Raji (cell line): Measurements from ENCODE around the gene HNRNPUL2.

ENCODE experiments used
- POLR2A ChIP-seq: IDR thresholded peaks from 2 replicates; pipeline ENCODE4 v1.6.1; 2011; ENCODE audit warnings: low read depth, low read length, control low read depth; ENCODE audit not compliant: insufficient read depth

HNRNPUL2 gene

DNA sequence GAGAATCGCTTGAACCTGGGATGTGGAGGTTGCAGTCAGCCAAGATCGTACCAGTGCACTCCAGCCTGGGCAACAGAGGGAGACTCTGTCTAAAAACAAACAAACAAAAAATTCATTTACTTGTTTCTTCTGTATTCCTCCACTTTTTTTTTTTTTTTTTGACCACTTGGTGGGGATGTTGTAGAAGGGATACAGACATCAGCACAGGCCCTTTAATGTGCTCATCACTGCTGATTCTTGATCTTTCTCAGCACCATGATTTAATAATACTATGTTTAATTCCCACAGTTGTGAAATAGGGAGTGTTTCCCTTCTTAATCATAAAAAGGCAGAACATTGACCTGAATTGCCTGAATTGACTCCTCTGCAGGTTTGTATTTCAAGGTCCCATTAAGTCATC lies 5.6 kb upstream of the HNRNPUL2 start:
- no peak for TF ChIP-seq POLR2A

DNA sequence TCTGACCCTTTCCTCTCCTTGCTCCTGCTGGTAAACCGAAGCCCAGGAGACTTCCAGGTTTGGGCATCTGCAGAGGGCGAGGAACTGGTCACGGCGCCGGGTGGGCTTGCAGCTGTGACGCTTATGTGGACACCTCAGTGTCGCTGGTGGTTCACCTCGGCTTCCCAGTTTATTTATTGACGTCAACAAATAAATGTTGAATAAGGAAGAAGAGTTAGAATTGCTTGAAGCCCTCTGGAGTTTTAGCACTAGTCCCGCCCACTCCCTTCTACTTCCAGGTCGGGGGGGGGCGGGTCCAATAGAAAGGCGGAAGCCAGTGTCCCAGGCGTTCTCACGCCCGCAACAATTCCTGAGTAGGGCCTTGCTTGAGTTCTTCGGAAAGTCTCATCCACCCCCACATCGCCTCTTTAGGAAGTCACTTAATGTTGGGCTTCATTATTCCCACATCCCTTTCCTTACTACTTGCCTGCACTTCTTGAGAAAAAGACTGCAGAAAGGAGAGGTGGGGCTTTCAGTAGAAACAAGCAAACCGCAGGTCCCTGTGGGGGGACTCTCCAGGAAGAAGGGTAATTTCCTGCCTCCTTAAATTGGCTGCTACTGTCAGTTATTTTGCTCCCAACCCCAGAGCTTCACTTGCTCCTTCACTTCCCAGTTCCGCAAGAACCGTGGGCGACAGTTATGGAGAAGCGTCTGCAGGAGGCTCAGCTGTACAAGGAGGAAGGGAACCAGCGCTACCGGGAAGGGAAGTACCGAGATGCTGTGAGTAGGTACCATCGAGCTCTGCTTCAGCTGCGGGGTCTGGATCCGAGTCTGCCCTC lies 1.1 kb upstream of the HNRNPUL2 start, which contains the start of gene TTC9C:
Gene TTC9C (plus strand): TSS at position 316 of the 818 bp plus-strand sequence. CDS start 363 bp downstream, at position 679.
- TF ChIP-seq POLR2A = peak; percentile 83

DNA sequence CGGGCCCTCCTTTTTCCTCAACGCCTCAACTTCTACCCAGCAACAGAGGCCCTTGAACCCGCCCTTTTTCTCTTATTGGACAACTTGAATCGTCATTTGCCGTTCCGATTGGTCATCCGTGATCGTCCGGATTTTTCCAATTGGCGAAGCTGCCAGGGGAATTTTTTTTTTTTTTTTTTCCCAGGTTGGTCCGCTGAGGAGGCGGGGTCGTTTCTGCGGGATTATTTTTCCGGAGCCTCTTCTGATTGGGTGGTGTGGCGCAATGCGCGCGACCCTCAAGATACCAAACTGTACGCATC lies 564 bp upstream of the HNRNPUL2 start:
- no peak for TF ChIP-seq POLR2A

DNA sequence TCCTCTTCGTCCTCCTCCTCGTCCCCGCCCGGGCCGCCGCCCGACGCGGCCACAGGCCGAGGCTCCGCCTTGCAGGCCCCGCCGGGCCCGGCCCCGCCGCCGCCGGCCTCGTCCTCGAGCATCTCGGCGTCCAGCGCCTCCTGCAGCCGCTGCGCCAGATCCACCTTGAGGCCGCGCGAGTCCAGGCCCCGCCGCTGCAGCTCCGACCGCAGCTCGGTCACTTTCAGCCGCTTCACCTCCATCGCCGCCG lies 417 bp downstream of the HNRNPUL2 start:
- no peak for TF ChIP-seq POLR2A

DNA sequence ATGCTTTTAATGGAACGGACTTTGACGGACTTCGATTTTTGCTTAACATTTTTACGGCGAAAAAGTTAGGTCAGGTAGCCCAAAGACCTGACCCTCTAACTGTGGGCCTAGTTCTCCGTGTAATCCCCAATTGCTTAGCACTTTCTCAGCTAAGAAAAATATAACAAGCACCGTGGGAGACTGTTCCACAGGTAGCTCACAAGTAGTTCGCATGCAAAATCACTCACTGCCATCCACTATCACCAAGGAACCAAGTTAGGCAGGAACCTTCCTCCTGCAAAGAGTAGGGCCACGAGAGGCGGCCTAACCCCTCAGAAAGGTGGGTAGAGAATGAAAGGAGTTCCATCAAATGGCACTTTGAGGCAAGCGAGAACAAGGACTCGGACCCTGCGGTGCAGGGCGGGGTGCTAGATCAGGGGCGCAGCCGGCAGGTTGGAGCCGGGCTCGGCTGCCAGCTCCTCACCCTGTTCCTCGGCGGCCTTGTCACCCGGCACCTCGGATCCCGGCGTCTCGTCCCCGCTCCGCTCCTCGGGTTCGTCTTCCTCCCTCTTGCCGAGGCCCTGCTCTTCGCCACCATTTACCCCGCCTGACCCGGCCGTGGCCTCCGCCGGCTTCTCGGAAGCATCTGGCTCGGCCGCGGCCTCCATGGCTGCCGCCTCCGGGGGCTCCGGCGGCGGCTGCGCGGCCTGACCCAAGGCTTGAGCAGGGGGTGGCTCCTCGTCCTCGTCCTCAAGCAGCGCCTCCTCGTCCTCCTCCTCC lies 922 bp downstream of the HNRNPUL2 start:
- no peak for TF ChIP-seq POLR2A

DNA sequence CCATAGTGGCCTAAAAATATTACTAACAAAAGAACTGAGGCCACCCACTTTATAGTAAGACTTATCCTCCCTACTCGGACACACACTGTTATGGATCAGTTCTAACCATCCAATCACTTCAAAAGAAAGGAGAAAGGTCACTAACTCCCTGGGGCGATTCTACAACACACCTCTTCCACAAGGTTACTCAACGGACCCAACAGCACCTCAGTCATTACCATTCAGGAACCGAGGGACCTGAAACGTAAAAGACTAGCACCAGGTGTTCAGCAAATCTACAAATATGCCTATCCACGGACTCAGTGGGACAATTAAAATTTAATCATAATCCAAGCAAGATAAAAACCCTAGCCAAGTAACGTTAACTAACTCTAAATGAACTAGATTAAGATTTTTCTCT lies 1.6 kb downstream of the HNRNPUL2 start:
- no peak for TF ChIP-seq POLR2A

DNA sequence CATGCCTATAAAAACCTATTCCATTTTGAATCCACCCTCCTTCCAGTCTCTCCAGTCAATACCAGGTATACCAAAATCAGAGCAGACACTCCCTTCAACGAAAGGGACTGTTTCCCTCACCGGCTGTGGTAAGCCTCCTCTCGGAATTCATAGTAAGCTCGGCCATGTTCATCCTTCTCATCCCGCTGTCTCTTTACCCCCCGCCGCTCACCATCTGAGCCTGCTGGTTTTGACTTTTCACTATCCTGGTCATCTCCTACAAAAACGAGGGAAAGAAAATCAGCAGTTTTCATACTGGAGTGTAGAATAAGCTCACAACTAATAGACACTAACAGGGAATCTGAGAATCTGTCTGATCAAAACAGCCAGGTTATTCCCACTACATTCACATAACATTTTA lies 3.1 kb downstream of the HNRNPUL2 start:
- TF ChIP-seq POLR2A = no peak

DNA sequence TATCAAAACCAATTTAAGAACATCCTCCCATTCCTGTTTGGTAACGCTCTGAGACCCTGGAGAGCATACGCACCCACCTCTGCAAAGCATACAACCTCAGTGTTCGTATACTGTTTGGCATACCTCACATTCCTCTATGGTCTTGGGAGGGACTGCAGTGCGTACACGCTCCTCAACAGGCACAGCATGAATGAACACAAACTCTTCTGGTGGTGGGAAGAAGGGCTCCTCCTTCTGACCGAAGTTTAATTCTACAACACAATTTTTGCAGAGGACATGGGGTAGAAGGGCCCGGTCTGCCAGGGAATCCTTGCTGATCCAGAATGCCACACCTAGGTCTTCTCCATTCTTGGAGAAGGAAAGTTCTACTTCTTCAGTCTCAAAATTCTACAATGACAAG lies 5.3 kb downstream of the HNRNPUL2 start:
- no peak for TF ChIP-seq POLR2A

DNA sequence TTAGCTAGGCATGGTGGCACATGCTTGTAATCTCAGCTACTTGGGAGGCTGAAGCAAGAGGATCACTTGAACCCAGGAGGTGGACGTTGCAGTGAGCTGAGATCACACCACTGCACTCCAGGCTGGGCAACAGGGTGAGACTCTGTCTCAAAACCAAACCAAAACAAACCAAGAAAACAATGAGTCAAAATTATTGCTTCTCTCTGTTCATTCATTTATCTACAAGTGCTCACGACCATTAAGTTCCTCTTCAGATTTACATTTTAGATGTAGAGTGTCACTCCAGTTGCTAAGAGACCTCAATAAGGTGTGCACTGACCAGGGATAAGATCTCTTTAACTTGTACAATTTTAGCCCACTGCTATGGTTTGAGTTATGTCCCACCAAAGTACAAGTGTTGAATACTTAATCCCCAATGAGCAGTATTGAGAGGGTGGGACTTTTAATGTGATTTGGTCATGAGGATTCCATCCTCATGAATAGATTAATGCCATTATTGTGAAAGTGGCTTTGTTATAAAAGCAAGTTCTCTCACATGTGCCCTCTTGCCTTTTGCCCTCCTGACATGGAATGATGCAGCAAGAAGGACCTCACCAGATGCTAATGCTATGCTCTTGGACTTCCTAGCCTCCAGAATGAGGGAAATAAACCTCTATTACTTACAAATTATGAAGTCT lies 7.8 kb downstream of the HNRNPUL2 start:
- TF ChIP-seq POLR2A = no peak

DNA sequence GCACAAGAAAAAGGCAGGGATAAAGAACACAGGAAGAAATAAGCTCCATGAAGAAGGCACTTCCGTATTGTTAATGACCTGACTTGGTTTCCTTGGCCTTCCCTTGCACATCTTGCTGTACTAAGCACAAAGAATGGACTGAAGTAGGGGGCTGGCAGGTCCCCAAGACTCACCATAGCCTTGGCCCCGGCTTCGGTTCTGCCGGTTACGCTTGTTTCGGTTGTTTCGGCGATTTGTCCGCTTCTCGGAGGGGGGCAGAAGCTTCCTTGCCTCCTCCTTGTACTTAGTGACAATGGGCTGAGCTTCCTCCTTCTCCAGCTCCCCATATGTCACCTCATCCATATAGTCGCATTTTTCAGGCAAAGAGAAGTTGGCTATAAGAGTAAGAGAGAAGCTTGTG lies 10.4 kb downstream of the HNRNPUL2 start:
- TF ChIP-seq POLR2A = no peak

DNA sequence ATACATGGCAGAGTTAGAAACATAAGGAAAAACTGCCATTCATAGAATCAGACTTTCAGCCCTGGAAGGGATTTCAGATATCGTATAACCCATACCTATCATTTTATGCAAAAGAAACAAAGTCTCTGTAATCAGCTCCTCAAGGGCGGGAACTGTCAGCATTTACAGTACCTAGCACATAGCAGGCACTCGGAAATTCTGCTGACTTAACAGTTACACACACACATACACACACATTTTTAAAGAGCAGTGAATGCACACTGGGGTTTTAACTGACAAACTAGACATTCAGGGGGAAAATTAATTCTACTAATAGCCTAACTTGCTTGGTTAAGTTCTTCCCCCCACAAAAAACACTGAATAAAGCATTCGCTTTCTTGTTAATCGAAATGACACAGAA lies 11.1 kb downstream of the HNRNPUL2 start:
- TF ChIP-seq POLR2A = no peak

DNA sequence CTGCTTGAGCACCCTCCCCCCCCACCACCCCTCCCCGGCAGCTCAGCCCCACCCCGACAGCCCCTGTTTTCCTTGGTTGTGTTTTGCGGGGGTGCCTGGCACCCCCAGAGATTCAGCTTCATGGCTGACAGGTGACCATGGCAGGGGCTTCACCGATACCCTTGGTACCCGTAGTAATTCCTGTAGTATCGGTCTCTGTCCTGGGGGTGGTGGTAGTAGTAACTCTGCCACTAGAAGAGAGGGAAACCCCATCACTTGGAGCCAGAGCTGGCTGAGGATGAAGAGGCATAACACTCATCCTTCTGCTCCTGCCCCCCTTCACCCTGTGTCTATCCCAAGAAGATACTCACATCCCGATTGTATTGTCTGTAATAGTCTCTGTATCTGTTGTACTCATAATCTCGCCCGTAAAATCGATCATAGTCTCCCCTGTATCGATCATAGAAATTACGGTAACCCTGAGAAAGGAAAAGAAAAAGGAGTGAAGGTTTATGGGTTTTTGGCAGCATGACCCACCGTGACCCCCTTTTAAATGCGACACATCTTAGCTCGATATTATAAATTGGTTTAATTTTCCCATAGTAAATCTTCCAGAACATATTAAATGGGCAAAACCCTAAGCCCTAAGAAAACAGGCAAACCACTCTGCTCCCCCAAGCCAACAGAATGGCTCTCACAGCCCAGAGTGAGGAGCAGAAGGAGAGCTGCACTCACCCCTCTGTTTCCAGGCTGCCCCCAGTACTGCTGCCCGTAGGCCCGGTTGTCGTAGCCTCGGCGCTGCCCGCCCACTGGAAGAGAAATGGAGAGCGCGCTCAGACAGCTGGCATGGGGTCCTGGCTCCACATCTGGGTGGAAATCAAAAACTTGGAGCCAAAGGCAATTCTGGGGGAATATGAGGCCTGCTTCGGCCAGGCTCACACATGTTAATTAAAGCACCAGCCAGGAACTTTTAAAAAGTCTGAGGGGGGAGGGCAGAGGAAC lies 11.8 kb downstream of the HNRNPUL2 start:
- no peak for TF ChIP-seq POLR2A

DNA sequence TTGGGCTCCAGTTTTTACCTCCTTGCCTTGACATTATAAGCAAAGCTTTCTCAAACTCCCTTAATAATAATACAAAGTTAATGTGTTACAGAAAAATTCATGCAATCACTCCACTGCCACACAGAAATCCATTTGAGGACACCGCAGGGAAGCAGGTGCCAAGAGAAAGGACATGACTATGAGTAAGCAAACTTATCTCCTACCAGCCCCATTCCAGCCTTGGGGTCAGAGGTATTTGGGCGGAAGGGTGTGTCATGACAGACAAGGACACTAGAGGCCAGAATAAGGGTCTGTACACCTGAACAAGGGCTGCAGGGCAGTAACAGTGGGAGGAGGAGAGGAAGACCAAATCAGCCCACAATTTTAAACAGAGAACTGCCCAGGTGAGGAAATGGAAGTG lies 13.9 kb downstream of the HNRNPUL2 start:
- TF ChIP-seq POLR2A = no peak

DNA sequence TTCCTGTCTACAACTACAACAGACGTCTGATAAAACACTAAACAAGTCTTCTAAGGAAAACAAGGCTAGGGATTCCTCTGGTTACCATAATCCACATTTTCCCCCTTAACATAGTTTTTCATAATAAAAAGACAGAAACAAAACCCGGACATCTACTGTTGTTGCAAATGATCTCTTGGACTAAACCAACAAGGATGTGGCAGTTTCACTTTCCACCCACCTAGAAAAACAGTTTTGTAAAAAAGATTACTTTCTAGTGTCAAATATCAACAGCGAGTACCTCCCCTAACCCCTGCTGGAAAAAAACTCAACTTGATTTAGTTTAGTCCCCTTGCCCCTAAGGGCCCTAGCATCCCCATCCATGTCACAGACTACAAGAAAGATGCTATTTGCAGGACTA lies 14.4 kb downstream of the HNRNPUL2 start:
- TF ChIP-seq POLR2A = no peak

DNA sequence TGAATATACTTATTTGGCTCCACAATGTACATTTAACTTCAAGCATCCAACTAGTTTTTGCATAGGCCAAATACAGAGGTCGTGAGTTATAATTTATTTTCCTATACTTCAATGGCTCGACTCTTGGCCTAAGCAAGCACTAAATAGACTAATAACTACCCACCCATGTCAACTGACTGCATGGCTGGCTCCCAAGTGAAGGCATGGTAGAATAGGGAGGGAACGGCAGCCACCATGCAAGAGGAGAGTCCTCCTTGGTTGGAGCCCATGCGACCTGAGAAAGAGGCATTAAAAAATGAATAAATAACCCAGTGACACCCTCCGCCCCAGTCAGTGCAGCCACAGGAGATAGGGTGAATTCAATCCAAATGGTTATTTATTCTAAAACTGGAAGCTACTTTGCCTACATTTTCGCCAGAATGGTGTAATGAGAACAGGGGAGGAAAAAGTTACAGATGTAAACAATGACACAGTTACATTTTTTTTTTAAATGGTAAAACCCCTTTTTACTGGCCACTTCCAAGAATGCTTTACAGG lies 14.9 kb downstream of the HNRNPUL2 start:
- TF ChIP-seq POLR2A = no peak

DNA sequence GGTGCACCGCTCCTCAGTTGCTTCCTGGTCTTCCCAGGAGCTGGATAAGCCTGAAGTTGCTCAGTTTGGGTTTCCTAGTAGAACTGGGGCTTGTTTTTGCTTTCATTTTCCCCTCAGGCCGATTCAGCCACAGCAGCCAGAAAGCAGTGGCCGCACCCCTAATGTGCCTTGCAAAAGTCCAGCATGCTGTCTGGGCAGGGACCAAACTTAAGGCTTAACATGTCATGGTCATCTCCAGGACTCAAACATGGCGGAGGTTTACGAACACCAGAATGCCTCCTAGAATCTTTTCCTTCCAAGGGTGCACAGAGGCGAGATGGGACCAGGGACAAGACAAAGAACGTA lies 17.3 kb downstream of the HNRNPUL2 start:
- no peak for TF ChIP-seq POLR2A
